Endothelial cell of umbilical vein (primary cell): ENCODE measurements around the gene REG1A. TPM values are rescaled to one million over a fixed set of nuclear protein-coding genes. Genes with fewer than 3 reads are reported as not detected.

Experiments
- BruUV-seq: library from RNA; stranded (reverse); fragments of 400-500 nt; replicated peaks from 2 replicates; lab custom pipeline; 2021; lab: Mats Ljungman, UMichigan
- CTCF ChIA-PET: fragments of 300-600, 350-600 bp; sonication (Branson Sonifier 250); formaldehyde crosslinking; loops from one replicate; lab custom pipeline; 2021; ENCODE audit warnings: antibody characterized with exemption, inconsistent platforms; lab: Charles Lee
- POLR2A ChIA-PET: fragments of 300-600, 350-600 bp; sonication (Branson Sonifier 250); formaldehyde crosslinking; loops from one replicate; lab custom pipeline; 2021; ENCODE audit warnings: antibody characterized with exemption, inconsistent platforms; lab: Charles Lee
- DNase-seq: peaks from one replicate; pipeline ENCODE4 v3.0.0-alpha.2; 2011; ENCODE audit warnings: low read depth, low spot score
- FAIRE-seq: peaks from 2 replicates; lab custom pipeline; 2011; peaks lifted over from hg19 to GRCh38; lab: Jason Lieb, UNC
- H2AFZ ChIP-seq: 2 replicates; pipeline ENCODE4 v1.6.0; 2012; ENCODE audit warnings: low read depth, low read length, control low read depth, inconsistent platforms
- H3K27ac ChIP-seq: 2 replicates; pipeline ENCODE4 v1.5.1; 2011; ENCODE audit warnings: low read depth, mild to moderate bottlenecking, control low read depth, low read length, moderate library complexity; ENCODE audit not compliant: insufficient read depth
- H3K27me3 ChIP-seq, 2 experiments: 2 replicates each; pipeline versions ENCODE4 v1.6.0 to v1.6.1; 2011; ENCODE audit warnings: low read length in 2 of 2, mixed read lengths in 1 of 2; ENCODE audit not compliant: control insufficient read depth in 2 of 2, insufficient read depth in 2 of 2
- H3K36me3 ChIP-seq, 2 experiments: 2 replicates in 1 of 2; 3 replicates in 1 of 2; pipeline ENCODE4 v1.5.1; 2011; ENCODE audit warnings: low read length in 2 of 2, mild to moderate bottlenecking in 1 of 2, moderate library complexity in 1 of 2; ENCODE audit not compliant: control insufficient read depth in 2 of 2, insufficient read depth in 2 of 2; ENCODE audit errors: extremely low read depth in 1 of 2
- H3K4me1 ChIP-seq: 3 replicates; pipeline ENCODE4 v1.5.1; 2011; ENCODE audit warnings: mild to moderate bottlenecking, low read length; ENCODE audit not compliant: control insufficient read depth, insufficient read depth; ENCODE audit errors: extremely low read depth
- H3K4me2 ChIP-seq: 2 replicates; pipeline ENCODE4 v1.6.1; 2011; ENCODE audit warnings: low read length, control low read depth, mixed read lengths; ENCODE audit not compliant: insufficient read depth
- H3K4me3 ChIP-seq, 3 experiments: fragments of 200-600 bp in 1 of 3; sonication (generic), shearing (Covaris generic) in 1 of 3; replicated peaks in 1 of 3; 2 replicates each; pipeline ENCODE4 v1.5.1; 2011 to 2016; ENCODE audit warnings: control low read depth in 3 of 3, low read length in 3 of 3, mild to moderate bottlenecking in 2 of 3, inconsistent platforms in 1 of 3, low read depth in 1 of 3, moderate library complexity in 1 of 3; ENCODE audit not compliant: insufficient read depth in 1 of 3
- H3K79me2 ChIP-seq: 2 replicates; pipeline ENCODE4 v1.6.0; 2012; ENCODE audit warnings: low read length, inconsistent platforms; ENCODE audit not compliant: control insufficient read depth, insufficient read depth
- H3K9ac ChIP-seq: replicated peaks from 2 replicates; pipeline ENCODE3; 2011; ENCODE audit warnings: low read length, control low read depth; ENCODE audit not compliant: insufficient read depth; ENCODE audit errors: extremely low read depth
- H3K9me1 ChIP-seq: replicated peaks from 3 replicates; pipeline ENCODE4 v1.6.0; 2011; ENCODE audit warnings: mild to moderate bottlenecking, low read length; ENCODE audit not compliant: control insufficient read depth, insufficient read depth; ENCODE audit errors: extremely low read depth
- H3K9me3 ChIP-seq: replicated peaks from 2 replicates; pipeline ENCODE4 v1.5.1; 2012; ENCODE audit warnings: low read length, inconsistent platforms; ENCODE audit not compliant: control insufficient read depth, insufficient read depth
- H4K20me1 ChIP-seq: replicated peaks from 2 replicates; pipeline ENCODE3; 2011; ENCODE audit warnings: mild to moderate bottlenecking, low read length; ENCODE audit not compliant: control insufficient read depth, insufficient read depth; ENCODE audit errors: extremely low read depth
- EZH2 ChIP-seq: IDR thresholded peaks from 2 replicates; pipeline ENCODE4 v1.6.1; 2012; ENCODE audit warnings: borderline replicate concordance, low read depth, mild to moderate bottlenecking, moderate library complexity, low read length, inconsistent platforms; ENCODE audit not compliant: severe bottlenecking
- FOS ChIP-seq: IDR thresholded peaks from 2 replicates; pipeline ENCODE4 v1.6.1; 2011; ENCODE audit warnings: mild to moderate bottlenecking, low read length, moderate library complexity, borderline replicate concordance; ENCODE audit not compliant: insufficient read depth
- GATA2 ChIP-seq: IDR thresholded peaks from 2 replicates; pipeline ENCODE4 v1.7.0; 2011; ENCODE audit warnings: low read depth, mild to moderate bottlenecking, moderate library complexity, mixed read lengths, low read length; ENCODE audit not compliant: insufficient read length, insufficient read depth
- JUN ChIP-seq: IDR thresholded peaks from 2 replicates; pipeline ENCODE4 v1.6.1; 2011; ENCODE audit warnings: borderline replicate concordance, low read depth; ENCODE audit not compliant: insufficient read length, insufficient read depth
- MAX ChIP-seq: IDR thresholded peaks from 2 replicates; pipeline ENCODE4 v1.6.1; 2011; ENCODE audit not compliant: insufficient read depth, insufficient read length
- MYC ChIP-seq: IDR thresholded peaks from one replicate; pipeline ENCODE4 v1.6.1; 2011; ENCODE audit warnings: mild to moderate bottlenecking, low read depth, low read length
- POLR2A ChIP-seq: IDR thresholded peaks from 2 replicates; pipeline ENCODE4 v1.6.1; 2012; ENCODE audit warnings: low read depth, mild to moderate bottlenecking, control low read depth, low read length
- POLR2AphosphoS5 ChIP-seq: IDR thresholded peaks from 2 replicates; pipeline ENCODE4 v1.6.1; 2012; ENCODE audit warnings: low read depth, mild to moderate bottlenecking, control low read depth, low read length, moderate library complexity; ENCODE audit not compliant: insufficient read depth
- dilution Hi-C: fragments of 300-500 bp; cut with MboI; formaldehyde crosslinking; loops from one replicate; pipeline ENCODE4 v1.15.0; 2019; ENCODE audit warnings: low sequenced_read_pairs; ENCODE audit not compliant: extremely low pct_ligation_motif_present
- intact Hi-C: fragments of 100-400 bp; cut with micrococcal nuclease; formaldehyde crosslinking; loops from one replicate; pipeline ENCODE4 v1.10.0; 2022
- polyA plus RNA-seq, 4 experiments: library from polyadenylated mRNA; depleted of rRNA in 3 of 4; stranded (reverse) in 3 of 4; unstranded in 1 of 4; fragments of >200 nt; gene quantifications; 2 replicates each; pipeline versions ENCODE4 v1.2.1 to v1.2.3, GENCODE V29; 2011 to 2012; ENCODE audit warnings: missing spikeins in 1 of 4
- total RNA-seq: library from RNA; stranded (reverse); gene quantifications from 2 replicates; pipeline ENCODE4 v1.2.3, GENCODE V29; 2021
- TF ChIP-seq, protein P1 (sequence below), 2 donors: IDR thresholded peaks; 1 replicate in 1 of 2; 2 replicates in 1 of 2; pipeline ENCODE4 v1.5.1; 2011; ENCODE audit warnings: low read length in 2 of 2, mild to moderate bottlenecking in 2 of 2, moderate library complexity in 2 of 2, control low read depth in 1 of 2, inconsistent platforms in 1 of 2, low read depth in 1 of 2; ENCODE audit not compliant: insufficient read depth in 1 of 2; ENCODE audit errors: extremely low read depth in 1 of 2

REG1A gene
- total and polyA plus RNA-seq, 2 donors (not counting 3 experiments of a cell fraction or from before 2014, with no cell fraction given): not detected

DNA sequence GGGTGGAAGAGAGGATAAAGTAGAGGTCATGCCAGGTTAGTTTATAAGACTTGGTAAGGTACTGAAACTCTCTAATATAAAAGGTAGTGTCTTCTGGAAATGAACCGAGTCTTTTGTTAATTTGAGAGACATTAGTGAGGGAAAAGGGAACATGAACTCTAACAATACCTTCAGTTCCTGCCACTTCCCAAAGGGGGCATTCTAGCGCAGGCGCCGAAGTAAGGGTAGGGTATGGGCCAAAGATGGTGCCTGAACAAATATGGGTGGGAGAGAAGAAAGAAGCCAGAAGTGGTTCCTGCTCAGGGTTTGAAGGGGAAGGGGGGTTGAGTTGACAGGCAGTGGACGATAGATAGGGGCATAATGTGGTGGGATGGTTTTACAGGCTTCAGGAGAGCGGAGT lies 22.4 kb upstream of the REG1A start:
- no peak overlapping the region for H3K9ac ChIP-seq
- no peak for TF ChIP-seq POLR2A
- intact Hi-C loops: no loop called here
- H3K27ac ChIP-seq: no peak overlapping the region
- FAIRE-seq: no peak
- no peaks in the 10 kb centered on the region for H3K36me3 ChIP-seq
- no peaks in the 10 kb centered on the region for H3K79me2 ChIP-seq
- H3K27me3 ChIP-seq: no peaks in the 10 kb centered on the region
- POLR2A ChIA-PET: no interaction called here
- DNase-seq: no peak
- no peaks in the 10 kb centered on the region for H3K4me1 ChIP-seq
- no peaks in the 10 kb centered on the region for H4K20me1 ChIP-seq
- H3K4me3 ChIP-seq: no peak overlapping the region
- dilution Hi-C loops: no loop called here
- peaks cover 7% of the 10 kb centered on the region for H3K9me3 ChIP-seq
- H3K4me2 ChIP-seq: no peak overlapping the region
- H2AFZ ChIP-seq: no peak overlapping the region
- H3K9me1 ChIP-seq: no peaks in the 10 kb centered on the region
- CTCF ChIA-PET: no interaction called here
- BruUV-seq: no TSS peak

GRCh38 chr2:79099140-79099686 lies 21.1 kb upstream of the REG1A start:
- Histone ChIP-seq H3K4me2 (no peak overlapping the region), H3K4me1 (no peaks in the 10 kb centered on the region), H3K9ac (no peak overlapping the region), H3K9me1 (no peaks in the 10 kb centered on the region), H3K36me3 (no peaks in the 10 kb centered on the region), H3K27ac (no peak overlapping the region), H3K4me3 (no peak overlapping the region), H3K27me3 (no peaks in the 10 kb centered on the region), H2AFZ (no peak overlapping the region), H3K79me2 (no peaks in the 10 kb centered on the region), H3K9me3 (peaks cover 7% of the 10 kb centered on the region), H4K20me1 (no peaks in the 10 kb centered on the region)
- intact Hi-C loops (no loop called here), dilution Hi-C loops (no loop called here)
- no peak for DNase-seq
- FAIRE-seq: no peak
- POLR2A ChIA-PET: no interaction called here
- CTCF ChIA-PET: no interaction called here
- no TSS peak for BruUV-seq
- no peak for TF ChIP-seq GATA2
- TF ChIP-seq, protein P1, sequence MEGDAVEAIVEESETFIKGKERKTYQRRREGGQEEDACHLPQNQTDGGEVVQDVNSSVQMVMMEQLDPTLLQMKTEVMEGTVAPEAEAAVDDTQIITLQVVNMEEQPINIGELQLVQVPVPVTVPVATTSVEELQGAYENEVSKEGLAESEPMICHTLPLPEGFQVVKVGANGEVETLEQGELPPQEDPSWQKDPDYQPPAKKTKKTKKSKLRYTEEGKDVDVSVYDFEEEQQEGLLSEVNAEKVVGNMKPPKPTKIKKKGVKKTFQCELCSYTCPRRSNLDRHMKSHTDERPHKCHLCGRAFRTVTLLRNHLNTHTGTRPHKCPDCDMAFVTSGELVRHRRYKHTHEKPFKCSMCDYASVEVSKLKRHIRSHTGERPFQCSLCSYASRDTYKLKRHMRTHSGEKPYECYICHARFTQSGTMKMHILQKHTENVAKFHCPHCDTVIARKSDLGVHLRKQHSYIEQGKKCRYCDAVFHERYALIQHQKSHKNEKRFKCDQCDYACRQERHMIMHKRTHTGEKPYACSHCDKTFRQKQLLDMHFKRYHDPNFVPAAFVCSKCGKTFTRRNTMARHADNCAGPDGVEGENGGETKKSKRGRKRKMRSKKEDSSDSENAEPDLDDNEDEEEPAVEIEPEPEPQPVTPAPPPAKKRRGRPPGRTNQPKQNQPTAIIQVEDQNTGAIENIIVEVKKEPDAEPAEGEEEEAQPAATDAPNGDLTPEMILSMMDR (IDR thresholded peaks at IDR 0.05; ENCODE audit: extremely low read depth in 1 of 2, insufficient read depth in 1 of 2, low read depth in 1 of 2, low read length in 2 of 2): no peak
- TF ChIP-seq MAX: no peak
- no peak for TF ChIP-seq POLR2AphosphoS5
- TF ChIP-seq EZH2: no peak
- no peak for TF ChIP-seq JUN
- no peak for TF ChIP-seq MYC
- TF ChIP-seq POLR2A: no peak
- TF ChIP-seq FOS: no peak
